Uterus (tissue), 2 donors: ENCODE data around the gene IZUMO1R.

ENCODE experiments used
- POLR2A ChIP-seq, 2 donors: fragments of 450-650 bp; IDR thresholded peaks; one replicate each; pipeline ENCODE4 v1.6.1; 2016; ENCODE audit warnings: antibody characterized with exemption in 2 of 2, mild to moderate bottlenecking in 1 of 2, moderate library complexity in 1 of 2
- TF ChIP-seq, protein P1 (sequence below), 4 experiments: fragments of 200-600 bp in 2 of 4; fragments of 450-650 bp in 2 of 4; sonication (generic) in 2 of 4; IDR thresholded peaks; one replicate each; pipeline ENCODE4 v1.5.1; 2016 to 2019; ENCODE audit warnings: antibody characterized with exemption in 4 of 4, mild to moderate bottlenecking in 2 of 4, moderate library complexity in 1 of 4

DNA sequence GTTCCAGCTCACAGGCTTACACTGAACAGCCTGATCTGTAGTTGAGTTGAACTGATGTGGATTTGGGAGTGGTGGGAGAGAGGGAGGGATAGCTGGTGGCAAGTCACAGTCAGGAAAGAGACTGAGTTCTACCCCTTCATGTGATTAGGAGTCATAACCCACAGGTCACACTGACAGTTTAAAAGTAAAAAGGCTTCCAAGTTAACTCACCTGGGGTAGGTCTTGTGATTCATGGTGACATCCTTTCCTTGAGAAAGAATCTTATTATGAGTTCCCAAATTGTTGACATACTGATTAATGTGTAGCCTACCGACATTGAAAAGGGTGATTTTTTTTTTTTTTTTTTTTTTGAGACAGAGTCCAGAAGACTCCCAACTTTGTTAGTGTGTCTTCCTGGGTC is 5.4 kb downstream of the IZUMO1R start:
- TF ChIP-seq, protein P1, sequence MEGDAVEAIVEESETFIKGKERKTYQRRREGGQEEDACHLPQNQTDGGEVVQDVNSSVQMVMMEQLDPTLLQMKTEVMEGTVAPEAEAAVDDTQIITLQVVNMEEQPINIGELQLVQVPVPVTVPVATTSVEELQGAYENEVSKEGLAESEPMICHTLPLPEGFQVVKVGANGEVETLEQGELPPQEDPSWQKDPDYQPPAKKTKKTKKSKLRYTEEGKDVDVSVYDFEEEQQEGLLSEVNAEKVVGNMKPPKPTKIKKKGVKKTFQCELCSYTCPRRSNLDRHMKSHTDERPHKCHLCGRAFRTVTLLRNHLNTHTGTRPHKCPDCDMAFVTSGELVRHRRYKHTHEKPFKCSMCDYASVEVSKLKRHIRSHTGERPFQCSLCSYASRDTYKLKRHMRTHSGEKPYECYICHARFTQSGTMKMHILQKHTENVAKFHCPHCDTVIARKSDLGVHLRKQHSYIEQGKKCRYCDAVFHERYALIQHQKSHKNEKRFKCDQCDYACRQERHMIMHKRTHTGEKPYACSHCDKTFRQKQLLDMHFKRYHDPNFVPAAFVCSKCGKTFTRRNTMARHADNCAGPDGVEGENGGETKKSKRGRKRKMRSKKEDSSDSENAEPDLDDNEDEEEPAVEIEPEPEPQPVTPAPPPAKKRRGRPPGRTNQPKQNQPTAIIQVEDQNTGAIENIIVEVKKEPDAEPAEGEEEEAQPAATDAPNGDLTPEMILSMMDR (IDR thresholded peaks at IDR 0.05), result no peak
- no peak for TF ChIP-seq POLR2A (IDR thresholded peaks at IDR 0.05)
